D721Med (cell line): ENCODE measurements around the gene ATP2A2.

ENCODE experiments used
- DNase-seq: peaks from one replicate; pipeline ENCODE4 v3.0.0; 2011; ENCODE audit warnings: low spot score; ENCODE audit not compliant: insufficient read length
- FAIRE-seq: peaks from 2 replicates; lab custom pipeline; 2011; peaks lifted over from hg19 to GRCh38; lab: Jason Lieb, UNC
- CTCF ChIP-seq: IDR thresholded peaks from 2 replicates; pipeline ENCODE4 v1.5.1; 2012; ENCODE audit warnings: mild to moderate bottlenecking, control low read depth; ENCODE audit not compliant: insufficient read depth; ENCODE audit errors: missing control alignments

Gene ATP2A2

GRCh38 chr12:110282300-110282860 is 1.3 kb downstream of the ATP2A2 start:
- no peak for DNase-seq
- FAIRE-seq: no peak
- no peak for TF ChIP-seq CTCF

GRCh38 chr12:110282956-110283817 is 2.1 kb downstream of the ATP2A2 start:
- DNase-seq: no peak
- FAIRE-seq: no peak
- TF ChIP-seq CTCF: no peak

DNA sequence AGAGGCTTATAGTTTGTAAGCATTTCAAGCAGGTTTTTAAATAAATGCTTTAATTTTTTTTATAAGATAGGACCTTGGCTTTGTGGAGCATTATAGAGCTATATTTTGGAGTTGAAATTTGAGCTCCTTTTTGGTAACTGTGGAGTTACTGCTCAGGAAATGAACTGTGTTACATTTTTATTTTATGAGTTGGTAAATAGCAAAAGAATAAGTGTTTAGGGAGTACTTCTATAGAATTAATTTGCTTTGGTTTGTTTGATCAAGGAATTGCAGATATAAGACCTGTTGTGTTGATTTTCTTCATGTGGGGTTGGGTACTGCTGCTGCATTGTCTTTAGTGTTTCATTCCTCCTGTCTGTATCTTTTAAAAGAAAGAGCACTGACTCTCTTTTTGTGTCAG is 3.5 kb downstream of the ATP2A2 start:
- DNase-seq (no peak), FAIRE-seq (no peak)
- no peak for TF ChIP-seq CTCF

GRCh38 chr12:110286623-110287022 is 5.6 kb downstream of the ATP2A2 start:
- no peak for DNase-seq
- no peak for FAIRE-seq
- TF ChIP-seq CTCF: no peak

- no peak for TF ChIP-seq CTCF
- no peak for FAIRE-seq
These were observed 6.9 kb downstream of the ATP2A2 start for GRCh38 chr12:110287986-110288385.

GRCh38 chr12:110289044-110289710 is 8.1 kb downstream of the ATP2A2 start:
- DNase-seq (no peak), FAIRE-seq (no peak)
- TF ChIP-seq CTCF: no peak

More at GRCh38 chr12:110287986-110288385, 6.9 kb downstream of the ATP2A2 start:
- DNase-seq: no peak
